HS-27A (cell line): ENCODE measurements around the gene CPPED1.
"Not testable (repeated sequence)": the region's sequence is repeated elsewhere in the genome, so short reads cannot be mapped to it uniquely, and the experiment has no call there.

ENCODE experiments used
- DNase-seq: peaks from one replicate; pipeline ENCODE4 v3.0.0-alpha.2; 2012; ENCODE audit warnings: low read depth, missing footprints

Gene CPPED1

GRCh38 chr16:12801511-12802042 lies 2.1 kb downstream of the CPPED1 start:
- peak; percentile 84 for DNase-seq

- no peak for DNase-seq
Observed at GRCh38 chr16:12800817-12801216, 2.9 kb downstream of the CPPED1 start.

- DNase-seq, result not testable (repeated sequence)
Observed at GRCh38 chr16:12799996-12800395, 3.7 kb downstream of the CPPED1 start.

GRCh38 chr16:12798846-12799245 lies 4.8 kb downstream of the CPPED1 start:
- DNase-seq, result no peak

GRCh38 chr16:12798171-12798570 lies 5.5 kb downstream of the CPPED1 start:
- DNase-seq, result no peak

- DNase-seq, result peak; percentile 74
Observed at GRCh38 chr16:12796498-12796897, 7.2 kb downstream of the CPPED1 start.

GRCh38 chr16:12794486-12795387 lies 8.9 kb downstream of the CPPED1 start:
- no peak for DNase-seq

GRCh38 chr16:12793865-12794240 lies 9.8 kb downstream of the CPPED1 start:
- no peak for DNase-seq

GRCh38 chr16:12793120-12793864 lies 10.4 kb downstream of the CPPED1 start:
- DNase-seq, result no peak

GRCh38 chr16:12792528-12792927 lies 11.2 kb downstream of the CPPED1 start:
- DNase-seq, result not testable (repeated sequence)

GRCh38 chr16:12791340-12791739 lies 12.3 kb downstream of the CPPED1 start:
- DNase-seq, result no peak

- DNase-seq, result no peak
Observed at GRCh38 chr16:12788758-12789157, 14.9 kb downstream of the CPPED1 start.

GRCh38 chr16:12786081-12786480 lies 17.6 kb downstream of the CPPED1 start:
- DNase-seq, result no peak

GRCh38 chr16:12784076-12784475 lies 19.6 kb downstream of the CPPED1 start:
- no peak for DNase-seq

- no peak for DNase-seq
Observed at GRCh38 chr16:12781777-12782176, 21.9 kb downstream of the CPPED1 start.

- DNase-seq, result no peak
Observed at GRCh38 chr16:12780467-12780866, 23.2 kb downstream of the CPPED1 start.

GRCh38 chr16:12778726-12779125 lies 25.0 kb downstream of the CPPED1 start:
- DNase-seq, result no peak

- no peak for DNase-seq
Observed at GRCh38 chr16:12775656-12776236, 27.9 kb downstream of the CPPED1 start.

- no peak for DNase-seq
Observed at GRCh38 chr16:12773221-12773620, 30.5 kb downstream of the CPPED1 start.

- no peak for DNase-seq
Observed at GRCh38 chr16:12771341-12771798, 32.3 kb downstream of the CPPED1 start.

- no peak for DNase-seq
Observed at GRCh38 chr16:12769525-12769924, 34.2 kb downstream of the CPPED1 start.

- DNase-seq, result no peak
Observed at GRCh38 chr16:12767897-12768296, 35.8 kb downstream of the CPPED1 start.
